OCI-LY1 (cell line): ENCODE measurements around the gene ACSF2.
"Not testable (repeated sequence)": the region's sequence is repeated elsewhere in the genome, so short reads cannot be mapped to it uniquely, and the experiment has no call there.

ENCODE experiments used
- H2AFZ ChIP-seq: fragments of 200-600 bp; sonication (generic), shearing (Covaris generic); 2 replicates; pipeline ENCODE4 v1.6.0; 2014; ENCODE audit warnings: antibody characterized with exemption, mild to moderate bottlenecking, low read length
- H3F3A ChIP-seq: fragments of 200-600 bp; sonication (generic), shearing (Covaris generic); 2 replicates; pipeline ENCODE4 v1.6.0; 2014; ENCODE audit warnings: mild to moderate bottlenecking, antibody characterized with exemption, low read length, moderate library complexity; ENCODE audit not compliant: insufficient read depth
- H3K27ac ChIP-seq: fragments of 200-600 bp; sonication (generic); 2 replicates; pipeline ENCODE4 v1.5.1; 2014; ENCODE audit warnings: low read length, mixed run types, mild to moderate bottlenecking, low read depth; ENCODE audit not compliant: poor library complexity, severe bottlenecking
- H3K27me3 ChIP-seq: fragments of 200-600 bp; sonication (generic); 2 replicates; pipeline ENCODE4 v1.6.0; 2014; ENCODE audit warnings: antibody characterized with exemption, mild to moderate bottlenecking, low read length, moderate library complexity; ENCODE audit not compliant: insufficient read depth
- H3K36me3 ChIP-seq: fragments of 200-600 bp; sonication (generic); 2 replicates; pipeline ENCODE4 v1.6.1; 2014; ENCODE audit warnings: mild to moderate bottlenecking, antibody characterized with exemption, low read length, moderate library complexity, mixed read lengths; ENCODE audit not compliant: insufficient read depth
- H3K4me1 ChIP-seq: fragments of 200-600 bp; sonication (generic); 2 replicates; pipeline ENCODE4 v1.5.1; 2014; ENCODE audit warnings: mild to moderate bottlenecking, low read length, moderate library complexity; ENCODE audit not compliant: insufficient read depth, severe bottlenecking
- H3K4me2 ChIP-seq: fragments of 200-600 bp; sonication (generic), shearing (Covaris generic); 2 replicates; pipeline ENCODE4 v1.6.1; 2014; ENCODE audit warnings: low read length
- H3K4me3 ChIP-seq: fragments of 200-600 bp; sonication (generic); 2 replicates; pipeline ENCODE4 v1.5.1; 2014; ENCODE audit warnings: low read length, low read depth, mild to moderate bottlenecking, mixed read lengths; ENCODE audit not compliant: poor library complexity, severe bottlenecking
- H3K79me2 ChIP-seq: fragments of 200-600 bp; shearing (Covaris generic); 2 replicates; pipeline ENCODE4 v1.6.1; 2016; ENCODE audit warnings: mixed run types, low read length, mixed read lengths; ENCODE audit not compliant: insufficient read depth
- H3K9ac ChIP-seq: fragments of 200-600 bp; sonication (generic), shearing (Covaris generic); 2 replicates; pipeline ENCODE4 v1.6.1; 2014; ENCODE audit warnings: mild to moderate bottlenecking, low read length, mixed read lengths
- H3K9me2 ChIP-seq: fragments of 200-600 bp; sonication (generic), shearing (Covaris generic); 2 replicates; pipeline ENCODE4 v1.6.1; 2014; ENCODE audit warnings: low read depth, mild to moderate bottlenecking, low read length, mixed read lengths
- H3K9me3 ChIP-seq: fragments of 200-600 bp; shearing (Covaris generic); 2 replicates; pipeline ENCODE4 v1.6.1; 2014; ENCODE audit warnings: low read length, mixed read lengths
- H4K20me1 ChIP-seq: fragments of 200-600 bp; sonication (generic), shearing (Covaris generic); 2 replicates; pipeline ENCODE4 v1.6.0; 2016; ENCODE audit warnings: mild to moderate bottlenecking, low read length; ENCODE audit not compliant: insufficient read depth
- CTCF ChIP-seq: fragments of 200-600 bp; sonication (generic), shearing (Covaris generic); IDR thresholded peaks from 2 replicates; pipeline ENCODE4 v1.5.1; 2017; ENCODE audit warnings: mild to moderate bottlenecking, antibody characterized with exemption, low read length, moderate library complexity, mixed read lengths
- EZH2 ChIP-seq: fragments of 200-600 bp; sonication (generic), shearing (Covaris generic); IDR thresholded peaks from 2 replicates; pipeline ENCODE4 v1.8.0; 2017; ENCODE audit warnings: borderline replicate concordance, mixed run types, mild to moderate bottlenecking, antibody characterized with exemption, low read length, moderate library complexity, mixed read lengths

The ACSF2 gene

GRCh38 chr17:50397919-50398285 is 28.1 kb upstream of the ACSF2 start:
- peaks cover 22% of the 10 kb centered on the region for H3K36me3 ChIP-seq
- H3K4me2 ChIP-seq: peak overlapping the region; percentile 59
- peak overlapping the region; percentile 32; the same call in 1 of the 2 replicates for H3K9ac ChIP-seq
- peaks cover 19% of the 10 kb centered on the region for H3K79me2 ChIP-seq
- H4K20me1 ChIP-seq: no peaks in the 10 kb centered on the region
- TF ChIP-seq EZH2 (no peak), CTCF (no peak)
- H3K27ac ChIP-seq: no peak overlapping the region
- H3K4me1 ChIP-seq: peaks cover 24% of the 10 kb centered on the region
- no peaks in the 10 kb centered on the region for H3F3A ChIP-seq
- peak overlapping the region; percentile 86 for H2AFZ ChIP-seq
- H3K9me2 ChIP-seq: no peaks in the 10 kb centered on the region
- no peaks in the 10 kb centered on the region; the same call in 1 of the 2 replicates for H3K27me3 ChIP-seq
- H3K4me3 ChIP-seq: peak overlapping the region; percentile 79
- no peaks in the 10 kb centered on the region for H3K9me3 ChIP-seq

- not testable (repeated sequence) for H2AFZ ChIP-seq, H3F3A ChIP-seq, H4K20me1 ChIP-seq, H3K9me2 ChIP-seq, H3K27ac ChIP-seq, H3K4me3 ChIP-seq, H3K9me3 ChIP-seq, H3K4me2 ChIP-seq, H3K9ac ChIP-seq, H3K27me3 ChIP-seq
- peaks cover 24% of the 10 kb centered on the region for H3K4me1 ChIP-seq
- peaks cover 19% of the 10 kb centered on the region for H3K79me2 ChIP-seq
- H3K36me3 ChIP-seq: peaks cover 14% of the 10 kb centered on the region
Observed at GRCh38 chr17:50398672-50399071, 27.3 kb upstream of the ACSF2 start.

GRCh38 chr17:50399591-50399990 is 26.4 kb upstream of the ACSF2 start:
- not testable (repeated sequence) for H3K36me3 ChIP-seq, H3K4me2 ChIP-seq, H3K27me3 ChIP-seq, H3F3A ChIP-seq, H4K20me1 ChIP-seq, H3K4me3 ChIP-seq, H3K9me2 ChIP-seq, H3K9me3 ChIP-seq, H3K27ac ChIP-seq, H2AFZ ChIP-seq, H3K9ac ChIP-seq
- H3K79me2 ChIP-seq: peaks cover 19% of the 10 kb centered on the region
- peaks cover 24% of the 10 kb centered on the region for H3K4me1 ChIP-seq

- not testable (repeated sequence) for H3K27ac ChIP-seq, H3K9ac ChIP-seq, H3K9me2 ChIP-seq, H4K20me1 ChIP-seq, H3K36me3 ChIP-seq, H3K79me2 ChIP-seq, H2AFZ ChIP-seq, H3F3A ChIP-seq, H3K27me3 ChIP-seq, H3K4me1 ChIP-seq, H3K4me3 ChIP-seq, H3K9me3 ChIP-seq, H3K4me2 ChIP-seq
Observed at GRCh38 chr17:50405351-50405750, 20.7 kb upstream of the ACSF2 start.

- no peaks in the 10 kb centered on the region for H3K27me3 ChIP-seq
- H3K36me3 ChIP-seq: no peaks in the 10 kb centered on the region
Observed at GRCh38 chr17:50406578-50406977, 19.4 kb upstream of the ACSF2 start.

More at GRCh38 chr17:50406578-50406977, 19.4 kb upstream of the ACSF2 start:
- H3K9me3 ChIP-seq: no peaks in the 10 kb centered on the region
- no peaks in the 10 kb centered on the region for H4K20me1 ChIP-seq
- H2AFZ ChIP-seq: no peak overlapping the region
- no peak overlapping the region for H3K27ac ChIP-seq
- no peaks in the 10 kb centered on the region for H3K4me1 ChIP-seq
- H3K79me2 ChIP-seq: no peaks in the 10 kb centered on the region
- TF ChIP-seq CTCF: no peak
- TF ChIP-seq EZH2: no peak
- H3F3A ChIP-seq: no peaks in the 10 kb centered on the region
- no peak overlapping the region for H3K9ac ChIP-seq
- no peak overlapping the region for H3K4me2 ChIP-seq
- H3K4me3 ChIP-seq: no peak overlapping the region
- H3K9me2 ChIP-seq: no peaks in the 10 kb centered on the region
